Thoracic aorta (tissue), 2 donors: ENCODE measurements around the gene QPCT. TPM values are rescaled to one million over a fixed set of nuclear protein-coding genes. Genes with fewer than 3 reads are reported as not detected.

ENCODE experiments used
- ATAC-seq: fragments of 150-250 bp; one replicate; pipeline ENCODE4 v1.8.0; 2017; ENCODE audit warnings: low read depth; ENCODE audit not compliant: insufficient number of reproducible peaks, low FRiP score
- DNase-seq: peaks from one replicate; pipeline ENCODE4 v3.0.0-alpha.2; 2020; ENCODE audit warnings: low spot score
- H3K27ac ChIP-seq, 2 donors: fragments of 200-600 bp; sonication (generic); 1 replicate in 1 of 2; 2 replicates in 1 of 2; pipeline ENCODE4 v1.5.1; 2016; ENCODE audit warnings: mild to moderate bottlenecking in 2 of 2, moderate library complexity in 2 of 2
- H3K27me3 ChIP-seq: fragments of 200-600 bp; sonication (generic); replicated peaks from 2 replicates; pipeline ENCODE4 v1.6.0; 2016; ENCODE audit warnings: mild to moderate bottlenecking; ENCODE audit not compliant: insufficient read depth
- H3K36me3 ChIP-seq: fragments of 200-600 bp; sonication (generic); one replicate; pipeline ENCODE4 v1.5.1; 2016
- H3K4me1 ChIP-seq, 2 donors: fragments of 200-600 bp; sonication (generic); 1 replicate in 1 of 2; 2 replicates in 1 of 2; pipeline versions ENCODE4 v1.5.1 to v1.6.0; 2016; ENCODE audit warnings: low read depth in 2 of 2, mild to moderate bottlenecking in 1 of 2; ENCODE audit not compliant: control insufficient read depth in 1 of 2
- H3K4me3 ChIP-seq: fragments of 200-600 bp; sonication (generic); 2 replicates; pipeline ENCODE4 v1.5.1; 2016; ENCODE audit warnings: mild to moderate bottlenecking
- H3K9me3 ChIP-seq: fragments of 200-600 bp; sonication (generic); 2 replicates; pipeline ENCODE4 v1.5.1; 2016
- CTCF ChIP-seq: fragments of 200-600 bp; sonication (generic); IDR thresholded peaks from one replicate; pipeline ENCODE4 v1.5.1; 2019; ENCODE audit warnings: antibody characterized with exemption
- total RNA-seq, 2 donors: library from RNA; depleted of rRNA; stranded (reverse); fragments of >200 nt; gene quantifications; one replicate each; pipeline versions ENCODE4 v1.1.0 to v1.2.3, GENCODE V29; 2016

QPCT gene
- total RNA-seq, 2 donors from 2014 or later: 5.0 to 6.8 TPM

GRCh38 chr2:37350034-37350433 is 5.6 kb downstream of the QPCT start:
- no peak overlapping the region for H3K4me3 ChIP-seq
- H3K4me1 ChIP-seq: no peaks in the 10 kb centered on the region
- no peaks in the 10 kb centered on the region for H3K9me3 ChIP-seq
- H3K27me3 ChIP-seq: no peaks in the 10 kb centered on the region
- H3K27ac ChIP-seq: no peak overlapping the region
- no peaks in the 10 kb centered on the region for H3K36me3 ChIP-seq
- DNase-seq (no peak), ATAC-seq (no peak)
- TF ChIP-seq CTCF: no peak

- Histone ChIP-seq H3K27me3 (no peaks in the 10 kb centered on the region), H3K4me3 (no peak overlapping the region), H3K4me1 (no peaks in the 10 kb centered on the region), H3K9me3 (no peaks in the 10 kb centered on the region), H3K36me3 (no peaks in the 10 kb centered on the region), H3K27ac (no peak overlapping the region)
- DNase-seq (no peak), ATAC-seq (no peak)
- TF ChIP-seq CTCF: no peak
Observed at GRCh38 chr2:37354531-37354930, 10.1 kb downstream of the QPCT start.

- Histone ChIP-seq H3K4me3 (no peak overlapping the region), H3K4me1 (no peaks in the 10 kb centered on the region), H3K36me3 (no peaks in the 10 kb centered on the region), H3K9me3 (no peaks in the 10 kb centered on the region), H3K27me3 (no peaks in the 10 kb centered on the region), H3K27ac (no peak overlapping the region)
- no peak for DNase-seq
- TF ChIP-seq CTCF: no peak
- no peak for ATAC-seq
Observed at GRCh38 chr2:37355735-37356134, 11.3 kb downstream of the QPCT start.

GRCh38 chr2:37356299-37356698 is 11.9 kb downstream of the QPCT start:
- Histone ChIP-seq H3K36me3 (no peaks in the 10 kb centered on the region), H3K27me3 (no peaks in the 10 kb centered on the region), H3K9me3 (no peaks in the 10 kb centered on the region), H3K27ac (no peak overlapping the region), H3K4me3 (no peak overlapping the region), H3K4me1 (no peaks in the 10 kb centered on the region)
- DNase-seq: no peak
- no peak for ATAC-seq
- no peak for TF ChIP-seq CTCF

GRCh38 chr2:37357069-37357468 is 12.6 kb downstream of the QPCT start:
- no peak for DNase-seq
- Histone ChIP-seq H3K27me3 (no peaks in the 10 kb centered on the region), H3K4me3 (no peak overlapping the region), H3K36me3 (no peaks in the 10 kb centered on the region), H3K4me1 (no peaks in the 10 kb centered on the region), H3K9me3 (no peaks in the 10 kb centered on the region), H3K27ac (no peak overlapping the region)
- no peak for TF ChIP-seq CTCF
- no peak for ATAC-seq
